SU-DHL-6 (cell line): ENCODE results near the gene KAZN.

Experiments
- CTCF ChIP-seq: fragments of 200-600 bp; sonication (generic); IDR thresholded peaks from one replicate; pipeline ENCODE4 v1.5.1; 2017; ENCODE audit warnings: antibody characterized with exemption, mild to moderate bottlenecking, low read length, moderate library complexity; ENCODE audit not compliant: insufficient read depth, poor library complexity, severe bottlenecking
- EZH2phosphoT487 ChIP-seq: fragments of 200-600 bp; sonication (generic), shearing (Covaris generic); conservative IDR thresholded peaks from 2 replicates; pipeline ENCODE4 v1.6.1; 2018; ENCODE audit warnings: mild to moderate bottlenecking, antibody characterized with exemption, low read length, moderate library complexity, mixed read lengths

DNA sequence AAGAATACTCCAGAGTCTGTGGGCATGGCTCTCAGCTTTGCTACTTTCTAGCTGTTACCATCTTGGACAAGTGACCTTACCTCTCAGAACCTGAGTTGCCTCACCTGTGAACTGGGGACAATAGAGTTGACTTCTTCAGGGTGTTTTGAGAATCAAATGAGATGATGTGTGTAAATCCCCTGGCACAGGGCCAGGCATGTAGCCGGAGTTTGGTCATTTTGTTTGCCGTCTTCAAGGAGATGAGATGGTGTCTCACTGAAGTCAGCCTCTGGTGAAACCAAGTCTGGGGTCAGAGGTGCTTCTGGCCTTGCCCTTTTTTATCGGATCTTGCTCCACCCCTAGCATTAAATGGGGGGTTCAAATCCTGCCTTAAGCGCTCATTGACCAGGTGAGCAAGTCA, 405.9 kb downstream of the KAZN start:
- TF ChIP-seq CTCF (no peak), EZH2phosphoT487 (no peak)
